IgD-negative memory B cell (primary cell): Measurements from ENCODE around the gene JPH2. TPM values are rescaled to one million over a fixed set of nuclear protein-coding genes. Genes with fewer than 3 reads are reported as not detected.

Source experiments
- H3K27ac Mint-ChIP-seq, 3 donors: one replicate each; pipeline ENCODE4 v1.8.0; 2020 to 2022; ENCODE audit warnings: mild to moderate bottlenecking in 3 of 3, mixed read lengths in 3 of 3, moderate library complexity in 1 of 3
- H3K27me3 Mint-ChIP-seq: one replicate; pipeline ENCODE4 v1.8.0; 2021; ENCODE audit warnings: mixed read lengths
- H3K36me3 Mint-ChIP-seq: one replicate; pipeline ENCODE4 v1.8.0; 2020; ENCODE audit warnings: mild to moderate bottlenecking, mixed read lengths
- H3K4me1 Mint-ChIP-seq, 3 donors: one replicate each; pipeline ENCODE4 v1.8.0; 2020 to 2022; ENCODE audit warnings: mixed read lengths in 3 of 3, mild to moderate bottlenecking in 1 of 3
- H3K4me3 Mint-ChIP-seq, 4 donors: one replicate each; pipeline ENCODE4 v1.8.0; 2020 to 2022; ENCODE audit warnings: mild to moderate bottlenecking in 4 of 4, mixed read lengths in 4 of 4, moderate library complexity in 3 of 4
- H3K9me3 Mint-ChIP-seq, 3 donors: one replicate each; pipeline ENCODE4 v1.8.0; 2020 to 2021; ENCODE audit warnings: mixed read lengths in 3 of 3, mild to moderate bottlenecking in 1 of 3
- polyA plus RNA-seq: library from polyadenylated mRNA; unstranded; fragments of 300-500 nt; fragmentation: Illumina TruSeq; gene quantifications from one replicate; pipeline ENCODE4 v1.2.3, GENCODE V29; 2021

JPH2 gene
- polyA plus RNA-seq, 1 donor from 2014 or later: not detected

- no peaks in the 10 kb centered on the region for H3K9me3 Mint-ChIP-seq
Observed at GRCh38 chr20:44071526-44072111, 115.4 kb downstream of the JPH2 start.

DNA sequence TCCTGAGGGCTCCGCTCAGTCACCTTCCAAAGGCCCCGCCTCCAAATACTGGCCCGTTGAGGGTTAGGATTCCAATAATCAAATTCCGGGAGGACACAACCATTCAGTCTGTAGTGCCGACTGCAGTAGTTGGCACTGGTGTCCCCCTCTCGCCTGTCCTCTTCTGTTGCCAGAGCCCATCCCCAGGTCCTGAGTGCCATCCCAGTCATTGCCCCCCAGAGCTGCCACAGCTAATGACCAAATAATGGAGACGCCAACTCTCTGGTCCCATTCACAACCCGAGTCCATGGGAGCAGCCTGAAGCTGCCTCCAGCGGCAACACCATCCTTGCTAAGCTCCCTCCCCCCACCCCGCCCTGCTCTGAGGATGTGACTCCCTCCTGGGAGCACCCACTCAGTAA, 115.9 kb downstream of the JPH2 start:
- Mint-ChIP-seq H3K9me3 (no peaks in the 10 kb centered on the region), H3K36me3 (peaks cover 3% of the 10 kb centered on the region), H3K4me3 (no peak overlapping the region), H3K27me3 (peaks cover 25% of the 10 kb centered on the region), H3K27ac (no peak overlapping the region), H3K4me1 (peaks cover 12 to 15% (median 14%) of the 10 kb centered on the region in 3 donors)

More at GRCh38 chr20:44071526-44072111, 115.4 kb downstream of the JPH2 start:
- Mint-ChIP-seq H3K27ac (no peak overlapping the region), H3K36me3 (peaks cover 3% of the 10 kb centered on the region), H3K4me3 (peak overlapping the region in 1 of 4 donors; percentile 51), H3K27me3 (peaks cover 25% of the 10 kb centered on the region), H3K4me1 (peaks cover 12 to 15% (median 14%) of the 10 kb centered on the region in 3 donors)

DNA sequence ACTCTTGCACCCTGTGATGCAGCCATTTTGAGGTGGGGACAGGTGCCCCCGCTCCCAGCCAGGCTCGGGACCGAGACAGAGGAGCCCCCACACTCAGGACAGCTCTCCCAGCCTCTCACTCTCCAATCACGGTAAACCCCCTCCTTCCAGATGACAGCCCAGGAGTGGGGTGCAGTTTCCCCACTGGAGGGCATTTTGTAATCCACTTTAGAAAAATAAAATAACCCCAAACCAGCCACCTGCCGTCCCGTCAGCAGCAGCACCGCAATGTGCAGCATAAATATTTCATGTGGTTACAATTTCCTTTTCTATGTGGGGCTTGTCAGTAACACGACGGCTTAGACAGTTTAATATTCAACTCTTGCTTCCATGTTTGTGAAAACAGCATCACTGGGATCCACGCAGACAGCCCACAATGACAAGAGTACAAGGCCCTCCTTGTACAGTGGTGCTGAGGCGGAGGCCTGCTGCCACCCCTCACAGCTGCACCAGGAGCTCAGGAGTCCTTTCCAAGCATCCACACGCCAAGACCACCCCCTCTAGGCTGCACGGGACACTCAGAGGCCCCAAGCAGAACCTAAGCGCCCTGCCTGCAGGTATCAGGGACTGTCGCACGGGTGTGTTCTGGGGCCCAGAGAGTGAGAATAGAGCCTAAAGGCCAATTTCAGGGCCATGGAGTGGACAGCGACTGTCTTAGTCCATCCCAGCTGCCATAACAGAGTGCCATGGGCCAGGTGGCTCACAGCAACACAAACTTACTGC, 116.7 kb downstream of the JPH2 start:
- Mint-ChIP-seq H3K4me1 (peaks cover 12 to 14% (median 13%) of the 10 kb centered on the region in 3 donors), H3K27me3 (peaks cover 25% of the 10 kb centered on the region), H3K27ac (peak overlapping the region in 2 of 3 donors; percentile 69 to 88), H3K36me3 (peaks cover 3% of the 10 kb centered on the region), H3K4me3 (peak overlapping the region; percentile 36 to 92 (median 73)), H3K9me3 (no peaks in the 10 kb centered on the region)

- Mint-ChIP-seq H3K36me3 (peaks cover 3% of the 10 kb centered on the region), H3K4me1 (peaks cover 12 to 14% (median 13%) of the 10 kb centered on the region in 3 donors), H3K27me3 (peaks cover 25% of the 10 kb centered on the region), H3K9me3 (no peaks in the 10 kb centered on the region), H3K4me3 (peak overlapping the region; percentile 38 to 92 (median 75)), H3K27ac (peak overlapping the region; percentile 69 to 95 (median 88))
Observed at GRCh38 chr20:44069203-44070011, 117.6 kb downstream of the JPH2 start.

DNA sequence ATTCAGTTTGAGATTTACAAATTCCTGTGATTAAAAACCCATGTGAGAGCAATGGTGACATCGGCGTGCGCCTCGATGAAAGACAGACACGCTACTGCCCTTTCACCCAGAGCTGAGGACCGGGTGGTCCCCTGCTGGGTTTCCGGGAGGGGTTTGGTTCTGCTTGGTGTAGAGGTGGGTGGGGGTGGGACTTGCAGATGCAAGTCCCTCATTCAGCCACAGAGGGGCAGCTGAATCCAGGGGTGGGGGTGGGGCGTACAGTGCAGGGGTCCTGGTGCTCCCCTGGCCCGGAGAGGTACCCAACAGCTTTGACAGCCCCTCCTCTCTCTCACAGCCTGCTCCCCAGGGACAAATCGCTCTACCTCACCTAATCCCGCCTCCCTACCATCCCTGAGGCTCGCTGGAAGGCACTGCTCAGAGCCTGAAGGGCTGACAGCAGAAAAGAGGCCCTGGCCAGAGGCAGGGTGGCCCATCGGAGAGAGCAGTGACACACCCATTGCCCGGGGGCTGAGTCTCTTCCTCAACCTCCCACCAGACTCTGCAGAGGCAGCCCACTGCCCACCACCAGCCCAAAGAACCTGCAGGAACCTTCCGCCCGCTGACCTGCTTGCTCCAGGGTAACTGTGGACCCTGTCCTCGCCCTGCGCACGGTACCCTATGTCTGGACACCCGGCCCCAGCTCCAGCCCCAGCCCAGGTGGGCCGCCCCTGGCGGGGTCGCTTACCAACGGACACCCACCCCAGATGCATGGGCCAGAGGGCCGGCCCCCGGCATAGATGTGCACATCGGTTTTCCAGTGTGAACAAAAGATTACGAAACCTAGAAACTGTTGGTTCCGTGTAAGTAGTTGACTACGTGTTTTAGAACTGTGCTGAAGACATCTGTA, 118.4 kb downstream of the JPH2 start:
- peaks cover 12 to 14% (median 13%) of the 10 kb centered on the region in 3 donors for H3K4me1 Mint-ChIP-seq
- peak overlapping the region; percentile 38 to 92 (median 75) for H3K4me3 Mint-ChIP-seq
- H3K36me3 Mint-ChIP-seq: peaks cover 5% of the 10 kb centered on the region
- H3K27me3 Mint-ChIP-seq: peaks cover 25% of the 10 kb centered on the region
- peak overlapping the region; percentile 69 to 95 (median 88) for H3K27ac Mint-ChIP-seq
- H3K9me3 Mint-ChIP-seq: no peaks in the 10 kb centered on the region

GRCh38 chr20:44067650-44068081, 119.3 kb downstream of the JPH2 start:
- no peaks in the 10 kb centered on the region for H3K9me3 Mint-ChIP-seq
- peaks cover 25% of the 10 kb centered on the region for H3K27me3 Mint-ChIP-seq
- no peak overlapping the region for H3K4me3 Mint-ChIP-seq
- H3K36me3 Mint-ChIP-seq: peaks cover 6% of the 10 kb centered on the region
- no peak overlapping the region for H3K27ac Mint-ChIP-seq
- H3K4me1 Mint-ChIP-seq: peaks cover 12 to 14% (median 13%) of the 10 kb centered on the region in 3 donors

GRCh38 chr20:44066645-44067606, 120.1 kb downstream of the JPH2 start:
- peaks cover 23% of the 10 kb centered on the region for H3K27me3 Mint-ChIP-seq
- no peak overlapping the region for H3K4me3 Mint-ChIP-seq
- no peaks in the 10 kb centered on the region for H3K9me3 Mint-ChIP-seq
- H3K36me3 Mint-ChIP-seq: peaks cover 6% of the 10 kb centered on the region
- H3K27ac Mint-ChIP-seq: no peak overlapping the region
- H3K4me1 Mint-ChIP-seq: peaks cover 10 to 14% (median 13%) of the 10 kb centered on the region in 3 donors

- H3K4me3 Mint-ChIP-seq: no peak overlapping the region
- H3K27me3 Mint-ChIP-seq: peaks cover 25% of the 10 kb centered on the region
- H3K9me3 Mint-ChIP-seq: peaks cover 0 to 3% (median 0%) of the 10 kb centered on the region in 3 donors
- H3K36me3 Mint-ChIP-seq: peaks cover 6% of the 10 kb centered on the region
- no peak overlapping the region for H3K27ac Mint-ChIP-seq
- H3K4me1 Mint-ChIP-seq: peaks cover 10 to 14% (median 13%) of the 10 kb centered on the region in 3 donors
Observed at GRCh38 chr20:44065401-44066340, 121.3 kb downstream of the JPH2 start.

GRCh38 chr20:44064501-44065400, 122.2 kb downstream of the JPH2 start:
- H3K9me3 Mint-ChIP-seq: peaks cover 0 to 4% (median 0%) of the 10 kb centered on the region in 3 donors
- no peak overlapping the region for H3K4me3 Mint-ChIP-seq
- peaks cover 22% of the 10 kb centered on the region for H3K27me3 Mint-ChIP-seq
- H3K4me1 Mint-ChIP-seq: peaks cover 6 to 8% (median 8%) of the 10 kb centered on the region in 3 donors
- H3K27ac Mint-ChIP-seq: no peak overlapping the region
- peaks cover 2% of the 10 kb centered on the region for H3K36me3 Mint-ChIP-seq
